Astrocyte (in vitro differentiated cells and primary cell): ENCODE data around the gene HIRIP3.

Source experiments
- EZH2 ChIP-seq: IDR thresholded peaks from 2 replicates; pipeline ENCODE4 v1.6.1; 2012; ENCODE audit warnings: mild to moderate bottlenecking, low read length, inconsistent platforms; ENCODE audit not compliant: insufficient read depth
- TF ChIP-seq, protein P1 (sequence below): IDR thresholded peaks from 2 replicates; pipeline ENCODE4 v1.5.1; 2011; ENCODE audit warnings: low read depth, mild to moderate bottlenecking, inconsistent platforms, low read length, moderate library complexity; ENCODE audit not compliant: insufficient read depth

DNA sequence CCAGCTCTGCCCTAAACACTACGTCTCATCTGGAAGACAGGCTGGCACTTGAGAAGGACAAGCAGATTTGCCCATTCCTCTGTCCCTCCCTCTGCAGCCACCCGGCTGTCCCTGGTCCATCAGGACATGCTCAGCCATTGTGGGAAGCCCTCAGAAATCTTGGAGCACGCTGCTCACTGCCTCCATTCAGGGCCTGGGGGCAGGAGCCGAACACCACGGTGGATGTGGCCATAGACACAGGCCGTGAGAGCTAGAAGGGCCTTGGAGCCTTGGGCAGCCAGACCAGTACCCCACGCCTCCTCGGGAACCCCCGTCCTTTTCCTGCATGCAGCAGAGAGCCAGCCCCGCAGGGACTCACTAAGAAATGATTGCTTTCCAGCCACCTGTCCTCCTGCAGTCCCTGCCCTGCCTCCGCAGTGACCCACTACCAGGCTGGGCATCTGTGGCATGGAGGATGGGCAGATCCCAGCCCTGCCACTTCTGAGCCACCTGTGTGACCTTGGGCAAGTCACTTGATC is 12.0 kb upstream of the HIRIP3 start:
- TF ChIP-seq, protein P1, sequence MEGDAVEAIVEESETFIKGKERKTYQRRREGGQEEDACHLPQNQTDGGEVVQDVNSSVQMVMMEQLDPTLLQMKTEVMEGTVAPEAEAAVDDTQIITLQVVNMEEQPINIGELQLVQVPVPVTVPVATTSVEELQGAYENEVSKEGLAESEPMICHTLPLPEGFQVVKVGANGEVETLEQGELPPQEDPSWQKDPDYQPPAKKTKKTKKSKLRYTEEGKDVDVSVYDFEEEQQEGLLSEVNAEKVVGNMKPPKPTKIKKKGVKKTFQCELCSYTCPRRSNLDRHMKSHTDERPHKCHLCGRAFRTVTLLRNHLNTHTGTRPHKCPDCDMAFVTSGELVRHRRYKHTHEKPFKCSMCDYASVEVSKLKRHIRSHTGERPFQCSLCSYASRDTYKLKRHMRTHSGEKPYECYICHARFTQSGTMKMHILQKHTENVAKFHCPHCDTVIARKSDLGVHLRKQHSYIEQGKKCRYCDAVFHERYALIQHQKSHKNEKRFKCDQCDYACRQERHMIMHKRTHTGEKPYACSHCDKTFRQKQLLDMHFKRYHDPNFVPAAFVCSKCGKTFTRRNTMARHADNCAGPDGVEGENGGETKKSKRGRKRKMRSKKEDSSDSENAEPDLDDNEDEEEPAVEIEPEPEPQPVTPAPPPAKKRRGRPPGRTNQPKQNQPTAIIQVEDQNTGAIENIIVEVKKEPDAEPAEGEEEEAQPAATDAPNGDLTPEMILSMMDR: no peak
- no peak for TF ChIP-seq EZH2
